Measurements from ENCODE around the gene INKA2. TPM values are rescaled to one million over a fixed set of nuclear protein-coding genes. Genes with fewer than 3 reads are reported as not detected.

Gene INKA2
- 10 to 100 TPM in 11 of 12 donors, not detected in 1; 11.3 to 79.0 (median 43.3) TPM for polyA plus RNA-seq (ENCODE audit: insufficient read length in 12 of 12)
- long read RNA-seq, donor 1, full-length matches to known transcripts: 6 of 6 reads
- long read RNA-seq, donor 1, partial matches to known transcripts: 0 of 6 reads
- long read RNA-seq, donor 1, other reads (novel, unspliced or antisense): 0 of 6 reads
- long read RNA-seq, donor 2, full-length matches to known transcripts: 28 of 28 reads
- long read RNA-seq, donor 2, partial matches to known transcripts: 0 of 28 reads
- long read RNA-seq, donor 2, other reads (novel, unspliced or antisense): 0 of 28 reads
- long read RNA-seq, donor 3, full-length matches to known transcripts: 16 of 16 reads
- long read RNA-seq, donor 3, partial matches to known transcripts: 0 of 16 reads
- long read RNA-seq, donor 3, other reads (novel, unspliced or antisense): 0 of 16 reads
- long read RNA-seq, donor 4, full-length matches to known transcripts: 5 of 68 reads
- long read RNA-seq, donor 4, partial matches to known transcripts: 51 of 68 reads
- long read RNA-seq, donor 4, other reads (novel, unspliced or antisense): 12 of 68 reads
- long read RNA-seq, donor 5, full-length matches to known transcripts: 33 of 33 reads
- long read RNA-seq, donor 5, partial matches to known transcripts: 0 of 33 reads
- long read RNA-seq, donor 5, other reads (novel, unspliced or antisense): 0 of 33 reads
- long read RNA-seq, donor 6, full-length matches to known transcripts: 9 of 9 reads
- long read RNA-seq, donor 6, partial matches to known transcripts: 0 of 9 reads
- long read RNA-seq, donor 6, other reads (novel, unspliced or antisense): 0 of 9 reads
- long read RNA-seq, donor 7, full-length matches to known transcripts: 14 of 14 reads
- long read RNA-seq, donor 7, partial matches to known transcripts: 0 of 14 reads
- long read RNA-seq, donor 7, other reads (novel, unspliced or antisense): 0 of 14 reads
- long read RNA-seq, donor 8, full-length matches to known transcripts: 43 of 147 reads
- long read RNA-seq, donor 8, partial matches to known transcripts: 70 of 147 reads
- long read RNA-seq, donor 8, other reads (novel, unspliced or antisense): 34 of 147 reads
- long read RNA-seq, donor 9, full-length matches to known transcripts: 10 of 10 reads
- long read RNA-seq, donor 9, partial matches to known transcripts: 0 of 10 reads
- long read RNA-seq, donor 9, other reads (novel, unspliced or antisense): 0 of 10 reads
- long read RNA-seq, donor 10, full-length matches to known transcripts: 33 of 33 reads
- long read RNA-seq, donor 10, partial matches to known transcripts: 0 of 33 reads
- long read RNA-seq, donor 10, other reads (novel, unspliced or antisense): 0 of 33 reads
- long read RNA-seq, donor 11, full-length matches to known transcripts: 9 of 99 reads
- long read RNA-seq, donor 11, partial matches to known transcripts: 62 of 99 reads
- long read RNA-seq, donor 11, other reads (novel, unspliced or antisense): 28 of 99 reads

DNA sequence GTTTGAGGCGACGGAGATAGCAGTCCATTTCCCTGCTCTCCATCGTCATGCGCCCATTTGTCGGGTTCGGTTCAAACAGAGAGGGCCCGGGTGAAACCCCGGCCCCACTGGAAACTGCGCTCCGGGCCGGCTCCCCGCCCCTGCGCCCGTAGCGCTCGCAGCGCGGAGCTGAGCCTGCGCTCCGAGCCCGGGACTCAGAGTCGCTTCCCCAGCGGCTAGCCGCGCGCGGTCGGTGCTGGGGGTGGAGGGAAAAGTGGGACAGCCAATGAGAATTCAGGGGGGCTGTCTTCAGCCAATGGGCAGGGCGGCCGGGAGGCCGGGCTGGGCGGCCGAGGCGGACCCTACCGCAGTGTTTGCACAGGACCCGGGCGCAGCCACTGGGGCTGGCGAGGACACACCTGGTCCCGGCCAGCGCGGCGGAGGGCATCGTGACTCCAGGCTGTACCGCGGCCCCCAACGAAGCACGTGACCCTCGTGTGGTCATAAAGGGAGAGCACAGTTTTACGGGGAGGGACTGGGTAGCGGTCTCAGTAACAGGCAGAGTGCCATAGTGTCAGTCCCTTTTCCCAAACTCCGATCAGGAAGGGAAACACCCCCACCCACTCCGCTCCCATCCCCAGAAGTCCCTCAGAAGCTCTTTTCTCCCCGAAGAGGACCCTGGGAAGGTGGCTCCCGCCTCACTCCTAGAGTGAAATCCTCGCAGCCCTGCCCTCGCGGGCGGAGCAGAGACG lies at the start of gene INKA2:
INKA2 (minus strand) TSS at position 202 of the 731 bp plus-strand sequence; CDS start at position 49, 153 bp downstream.
- peak; percentile 83 for DNase-seq

DNA sequence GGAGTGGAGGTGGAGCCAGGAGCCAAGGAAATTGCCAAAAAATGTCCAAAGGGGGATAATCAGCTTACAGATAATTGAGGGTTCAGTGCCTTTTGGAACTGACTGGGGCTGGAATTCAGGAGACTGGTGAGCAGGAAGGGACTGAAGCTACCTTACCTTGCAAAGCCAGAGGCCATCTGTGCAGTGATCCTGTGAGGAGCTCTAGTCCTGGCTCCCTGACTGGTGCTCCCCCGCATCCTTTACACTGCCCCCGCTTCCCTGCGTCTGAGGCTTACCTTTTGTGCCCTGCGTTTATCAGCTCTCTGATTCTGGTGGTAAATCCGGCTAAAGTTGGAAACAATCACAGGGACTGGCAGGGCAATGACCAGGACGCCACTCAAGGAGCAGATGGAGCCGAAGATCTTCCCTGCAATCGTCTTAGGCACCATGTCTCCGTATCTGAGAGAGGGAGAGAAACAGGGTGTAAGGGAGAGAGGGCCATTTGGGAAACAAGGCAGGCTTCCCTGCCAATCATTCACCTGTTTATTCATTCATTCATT lies 47.5 kb upstream of the INKA2 start:
- no peak for DNase-seq

DNA sequence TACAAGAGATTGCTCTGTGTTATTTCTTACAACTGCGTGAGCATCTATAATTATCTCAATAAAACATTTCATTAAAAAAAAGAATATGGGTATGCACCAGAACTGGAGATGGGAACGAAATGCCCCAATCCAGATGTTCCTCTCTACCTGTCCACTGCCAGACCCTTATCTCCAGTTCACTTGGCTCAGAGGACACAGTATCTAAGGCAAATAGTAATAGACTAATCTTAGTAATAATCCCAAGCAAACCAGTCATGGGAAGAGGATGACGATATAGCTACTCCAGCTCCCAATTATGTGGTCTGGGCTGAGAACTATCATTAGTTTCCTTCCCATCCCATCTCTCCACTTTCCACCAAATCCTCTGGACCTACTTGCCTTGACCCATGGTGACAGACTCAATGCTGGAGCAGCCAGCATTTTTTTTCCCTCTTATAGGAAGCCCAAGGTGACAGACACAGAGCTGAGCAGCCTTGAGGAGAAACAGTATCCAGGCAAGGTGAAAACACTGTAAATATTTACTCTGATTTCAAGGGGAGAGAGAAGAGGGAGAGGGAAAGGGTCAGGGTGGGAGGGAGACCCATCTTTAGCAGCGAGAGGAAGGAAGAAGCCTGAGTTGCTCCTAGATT lies 45.2 kb upstream of the INKA2 start:
- DNase-seq: no peak

DNA sequence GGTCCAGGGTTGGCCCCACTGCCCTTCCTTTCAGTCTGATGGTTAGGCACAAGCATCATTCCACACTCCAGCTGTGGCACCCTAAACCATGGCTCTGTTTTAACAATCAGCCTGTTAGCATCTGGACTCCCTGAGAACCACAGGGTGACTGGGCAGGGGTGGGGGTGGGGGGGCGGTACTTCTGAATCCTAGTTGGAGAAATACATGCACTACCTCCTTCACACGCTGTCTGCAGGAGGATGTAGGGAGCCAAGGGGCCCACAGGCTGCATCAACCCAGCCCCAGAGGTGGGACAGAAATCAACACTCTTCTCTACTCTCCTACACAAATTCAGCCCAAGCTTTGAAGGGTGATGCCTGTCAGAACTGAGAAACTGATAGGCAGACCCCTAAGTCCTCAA lies 40.4 kb upstream of the INKA2 start:
- no peak for DNase-seq

DNA sequence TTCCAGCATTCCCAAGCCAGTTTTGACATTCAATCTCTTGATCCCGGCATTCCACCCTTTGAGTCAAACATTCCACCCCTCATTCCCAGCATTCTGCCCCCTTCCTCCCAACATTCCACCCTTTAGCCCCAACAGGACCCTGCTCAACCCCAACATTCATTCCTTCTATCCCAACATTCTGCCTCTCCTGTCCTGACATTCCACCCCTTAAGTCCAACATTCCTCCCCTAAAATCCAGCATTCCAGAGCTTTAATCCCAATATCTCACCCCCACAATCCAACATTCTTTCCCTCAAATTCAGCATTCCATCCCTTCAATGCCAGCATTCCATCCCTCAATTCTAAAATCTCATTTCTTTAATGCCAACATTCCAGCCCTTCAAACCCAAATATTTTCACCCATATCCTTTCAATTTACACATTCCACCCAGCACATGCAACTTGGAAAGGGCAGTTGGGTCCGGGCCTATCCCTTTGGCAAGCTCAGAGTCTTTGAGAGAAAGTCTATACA lies 39.4 kb upstream of the INKA2 start:
- no peak for DNase-seq

DNA sequence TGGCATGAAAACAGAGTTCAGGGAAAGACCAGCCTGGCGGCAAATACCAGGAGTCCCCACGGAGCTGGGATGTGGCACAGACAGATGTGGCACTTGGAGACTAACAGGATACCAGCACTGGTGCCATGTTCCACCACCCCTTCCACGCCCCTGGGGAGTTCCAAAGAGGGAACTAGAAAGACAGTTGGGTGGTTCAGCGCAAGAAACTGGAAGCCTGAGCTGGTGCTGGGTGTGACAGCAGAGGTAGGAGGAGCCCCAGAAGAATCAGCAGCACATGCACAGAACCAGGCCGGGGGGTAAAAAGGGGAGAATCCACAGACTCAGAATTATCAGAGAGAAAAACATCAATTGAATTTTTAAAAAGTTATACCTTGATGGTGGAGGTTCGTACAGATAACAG lies 38.9 kb upstream of the INKA2 start:
- DNase-seq: no peak

DNA sequence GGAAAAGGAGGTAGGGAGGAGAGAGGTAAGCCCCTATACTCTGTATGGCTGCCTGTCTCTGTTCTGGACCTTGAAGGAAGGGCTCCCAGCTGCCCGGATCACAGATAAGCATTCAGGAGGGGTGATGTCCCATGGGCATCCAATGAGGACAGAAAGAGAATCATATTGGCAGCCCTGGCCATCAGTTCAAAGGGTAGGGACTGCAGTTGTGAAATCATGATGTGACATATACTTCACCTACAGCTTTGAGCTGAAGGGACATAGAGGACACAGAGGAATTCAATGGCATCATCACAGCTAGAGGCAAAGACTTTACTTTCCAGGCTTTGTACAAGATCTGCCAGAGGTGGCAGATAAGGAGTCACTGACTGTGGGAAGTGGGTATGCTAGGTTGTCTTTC lies 38.1 kb upstream of the INKA2 start:
- no peak for DNase-seq

DNA sequence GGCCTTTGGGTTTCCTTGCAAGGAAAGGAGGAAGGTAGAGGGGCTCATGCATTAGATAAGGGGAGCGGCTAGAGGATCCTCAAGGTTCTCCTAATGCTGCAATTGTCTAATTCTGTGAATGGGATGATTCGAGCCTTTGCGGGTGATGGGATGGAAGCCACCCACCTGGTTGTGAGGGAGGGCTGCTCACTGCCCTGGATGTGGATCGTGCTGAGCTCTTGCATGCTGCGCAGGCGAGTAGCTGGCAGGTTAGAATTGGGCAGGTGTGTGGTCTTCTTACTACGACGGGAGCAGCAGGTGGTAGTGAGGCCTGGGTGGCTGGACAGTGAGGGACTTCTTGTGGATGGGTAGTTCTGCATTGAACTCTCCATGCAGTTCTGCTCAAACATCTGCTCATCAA lies 37.7 kb upstream of the INKA2 start:
- DNase-seq: no peak

DNA sequence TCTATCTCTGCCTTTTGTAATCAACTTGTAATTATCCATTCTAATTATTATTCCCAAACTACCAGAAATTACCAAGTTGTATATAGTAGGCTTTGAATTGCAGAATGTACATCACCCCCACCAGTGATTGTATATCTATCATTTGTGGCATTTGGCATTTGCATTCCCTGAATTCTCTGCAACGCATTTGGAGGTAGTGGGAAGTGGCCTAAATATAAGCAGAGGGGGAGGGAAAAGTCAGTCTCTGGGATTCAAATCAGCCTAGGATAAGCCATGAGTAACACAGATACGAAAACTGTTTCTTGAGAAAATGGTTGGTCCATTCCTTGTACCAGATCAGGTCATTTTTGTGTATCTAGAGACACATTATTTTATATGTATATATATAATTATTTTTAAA lies 37.2 kb upstream of the INKA2 start:
- no peak for DNase-seq

DNA sequence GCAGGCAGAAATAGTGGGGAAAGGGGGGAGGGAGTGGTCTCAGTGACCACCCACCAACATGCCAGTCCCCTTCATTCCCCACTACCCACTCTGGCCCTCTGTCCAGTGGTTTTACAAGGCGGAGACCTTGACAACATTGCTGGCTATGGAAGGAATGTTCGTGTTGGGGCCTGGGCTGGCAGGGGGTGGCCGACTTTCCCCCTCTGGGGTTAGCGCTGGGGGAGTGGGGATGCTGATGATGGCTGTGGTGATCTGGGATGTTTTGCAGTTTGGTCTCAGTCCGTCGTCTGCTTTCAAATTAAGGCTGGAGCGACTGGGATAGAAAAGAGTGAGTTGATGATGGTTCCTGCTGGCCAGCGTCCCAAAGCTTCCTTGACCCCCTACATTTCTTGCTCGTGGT lies 36.8 kb upstream of the INKA2 start:
- DNase-seq: no peak

DNA sequence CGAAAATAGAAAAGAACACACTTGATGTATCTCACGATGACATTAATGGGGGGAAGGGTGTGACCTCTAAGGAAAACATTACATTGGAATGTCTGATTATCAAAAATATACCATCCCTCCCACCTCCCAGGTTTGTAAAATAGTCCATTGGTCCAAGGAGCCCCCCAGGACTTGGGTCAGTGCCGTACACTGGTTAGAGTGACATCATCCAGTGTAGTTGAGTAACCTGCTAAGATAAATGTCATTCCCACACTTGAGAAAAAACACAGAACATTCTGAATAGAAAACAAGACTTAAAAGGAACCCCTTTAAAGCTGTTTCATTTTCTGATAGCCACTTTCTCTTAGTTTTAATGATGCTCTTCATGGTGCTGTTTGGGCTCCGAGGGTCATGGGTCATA lies 31.7 kb upstream of the INKA2 start:
- no peak for DNase-seq

DNA sequence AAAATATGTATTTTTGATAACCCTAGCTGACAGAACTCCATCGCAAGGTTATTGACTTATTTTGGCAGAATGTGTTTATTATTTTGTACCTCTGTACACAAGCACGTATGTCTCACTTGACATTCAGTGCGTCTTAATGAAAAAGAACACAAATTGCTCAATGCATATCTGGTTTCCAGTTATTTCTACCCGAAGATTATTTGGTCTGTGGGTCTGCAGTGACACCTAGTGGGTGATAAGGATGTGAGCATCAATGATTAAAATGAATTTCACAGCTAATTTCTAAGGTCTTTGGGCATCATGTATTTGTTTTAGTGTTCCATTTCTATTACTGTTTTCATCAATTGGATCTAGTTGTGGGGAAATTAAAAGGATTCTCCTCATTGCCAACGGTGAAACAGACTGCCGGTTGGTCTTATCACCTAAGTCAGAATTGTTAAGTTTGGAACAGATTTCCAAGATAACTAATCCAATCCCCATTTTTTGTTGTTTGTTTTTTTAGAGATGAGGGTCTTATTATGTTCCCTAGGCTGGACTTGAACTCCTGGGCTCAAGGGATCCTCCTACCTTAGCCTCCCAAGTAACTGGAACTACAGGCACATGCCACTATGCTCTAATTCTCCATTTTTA lies 30.4 kb upstream of the INKA2 start:
- DNase-seq: peak; percentile 55

DNA sequence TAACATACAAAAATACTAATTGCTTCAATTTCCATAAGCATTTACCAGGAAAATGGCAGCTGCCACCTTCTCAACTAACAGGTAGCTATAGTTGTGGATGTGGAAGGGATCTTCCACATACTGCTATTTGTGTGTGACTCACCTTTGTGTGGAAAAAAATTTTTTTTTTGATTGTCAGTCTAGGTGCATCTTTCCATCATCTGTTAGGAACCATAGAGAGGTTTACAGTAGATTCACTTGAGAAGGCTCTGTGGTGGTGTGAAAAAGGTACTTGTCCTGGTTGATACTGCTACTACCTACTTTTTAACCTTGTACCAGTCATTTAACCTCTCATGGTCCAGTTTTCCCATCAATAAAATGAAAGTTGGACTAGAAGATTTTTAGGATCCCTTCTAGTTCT lies 29.4 kb upstream of the INKA2 start:
- DNase-seq: no peak

DNA sequence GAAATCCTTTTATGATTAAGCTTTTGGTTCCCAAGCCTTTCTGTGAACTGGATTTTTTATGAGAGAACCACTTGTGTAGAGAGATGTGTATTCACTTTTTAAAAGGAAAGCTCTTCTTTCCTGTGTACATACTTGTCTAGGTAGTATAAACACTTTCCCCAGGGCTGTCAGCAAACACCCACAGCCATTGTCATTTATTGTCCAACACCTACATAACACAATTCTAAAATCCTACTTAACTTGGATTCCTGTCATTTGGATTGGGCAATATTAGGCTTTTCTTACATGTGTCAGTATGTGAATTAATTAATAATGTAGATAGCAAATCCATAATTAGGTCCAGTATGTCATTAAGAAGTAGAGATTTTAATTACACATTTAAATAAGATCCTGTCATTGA lies 28.8 kb upstream of the INKA2 start:
- no peak for DNase-seq

DNA sequence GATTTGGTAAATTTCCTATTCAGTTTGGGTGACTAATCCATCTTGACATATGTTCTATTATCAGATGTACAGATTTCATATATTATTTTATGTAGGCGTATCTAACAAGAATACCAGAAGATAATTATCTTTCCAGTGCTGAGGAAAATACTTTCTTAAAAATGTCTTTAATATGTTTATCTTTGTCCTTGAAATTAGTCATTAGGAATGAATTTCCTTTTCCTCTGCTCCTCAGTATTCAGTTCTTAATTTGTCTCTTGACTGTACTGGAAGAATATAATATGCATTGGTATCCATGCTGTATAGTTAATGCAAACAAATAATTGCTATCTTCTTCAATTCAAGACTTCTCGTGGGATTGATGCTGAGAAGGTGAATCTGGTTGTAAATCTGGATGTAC lies 23.1 kb upstream of the INKA2 start:
- no peak for DNase-seq

DNA sequence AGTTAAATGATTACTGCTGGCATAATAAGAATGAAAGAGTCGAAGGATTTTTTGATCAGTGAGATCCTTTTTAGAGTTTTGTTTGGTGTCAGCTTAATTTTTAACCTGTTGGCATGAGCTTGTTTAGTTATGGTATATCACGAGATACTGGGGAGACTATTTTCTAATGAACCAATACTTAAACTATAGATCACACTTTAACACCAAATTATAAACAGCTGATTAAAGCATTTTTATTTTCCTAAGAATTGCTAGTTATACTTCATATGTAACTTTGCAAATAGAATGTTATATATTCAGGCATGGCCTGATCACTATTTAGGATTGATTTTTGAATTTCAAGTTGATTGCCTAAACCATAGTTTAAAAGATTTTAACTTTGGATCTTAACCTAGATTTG lies 22.5 kb upstream of the INKA2 start:
- no peak for DNase-seq

DNA sequence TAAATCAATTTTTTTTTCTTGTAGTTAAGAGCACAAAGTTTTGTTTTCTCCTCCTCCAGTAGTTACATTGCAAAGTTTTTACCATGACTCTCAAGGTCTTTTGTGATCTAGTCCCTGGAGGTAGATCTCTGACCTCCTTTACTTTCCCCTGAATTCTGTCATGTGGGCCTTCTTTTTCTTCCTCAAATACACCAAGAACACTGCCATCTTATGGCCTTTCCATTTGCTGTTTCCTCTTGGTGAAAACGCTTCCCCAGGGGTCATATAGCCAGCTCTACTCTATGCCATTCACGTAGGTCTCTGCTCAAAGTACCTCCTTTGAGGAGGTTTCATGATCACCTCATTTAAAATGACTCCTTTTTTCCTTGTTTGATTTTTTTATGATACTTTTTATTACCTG lies 19.2 kb upstream of the INKA2 start:
- no peak for DNase-seq

DNA sequence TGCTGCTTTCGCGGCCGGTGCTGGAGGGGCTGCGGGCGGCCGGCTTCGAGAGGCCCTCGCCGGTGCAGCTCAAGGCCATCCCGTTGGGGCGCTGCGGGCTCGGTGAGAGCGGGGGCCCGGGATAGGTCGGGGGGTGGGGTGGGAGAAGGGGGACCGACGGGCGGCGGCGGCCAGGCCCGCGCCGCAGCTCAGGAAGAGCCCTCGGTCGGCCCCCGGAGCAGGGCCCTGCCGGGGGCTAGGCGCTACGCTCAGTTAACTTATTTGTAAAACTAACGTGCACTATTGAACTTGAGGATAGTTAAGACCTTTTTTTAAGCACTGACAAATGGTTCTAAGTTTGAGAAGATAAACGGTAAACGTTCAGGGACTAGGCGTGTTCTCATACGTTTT lies 16.9 kb upstream of the INKA2 start:
- no peak for DNase-seq

DNA sequence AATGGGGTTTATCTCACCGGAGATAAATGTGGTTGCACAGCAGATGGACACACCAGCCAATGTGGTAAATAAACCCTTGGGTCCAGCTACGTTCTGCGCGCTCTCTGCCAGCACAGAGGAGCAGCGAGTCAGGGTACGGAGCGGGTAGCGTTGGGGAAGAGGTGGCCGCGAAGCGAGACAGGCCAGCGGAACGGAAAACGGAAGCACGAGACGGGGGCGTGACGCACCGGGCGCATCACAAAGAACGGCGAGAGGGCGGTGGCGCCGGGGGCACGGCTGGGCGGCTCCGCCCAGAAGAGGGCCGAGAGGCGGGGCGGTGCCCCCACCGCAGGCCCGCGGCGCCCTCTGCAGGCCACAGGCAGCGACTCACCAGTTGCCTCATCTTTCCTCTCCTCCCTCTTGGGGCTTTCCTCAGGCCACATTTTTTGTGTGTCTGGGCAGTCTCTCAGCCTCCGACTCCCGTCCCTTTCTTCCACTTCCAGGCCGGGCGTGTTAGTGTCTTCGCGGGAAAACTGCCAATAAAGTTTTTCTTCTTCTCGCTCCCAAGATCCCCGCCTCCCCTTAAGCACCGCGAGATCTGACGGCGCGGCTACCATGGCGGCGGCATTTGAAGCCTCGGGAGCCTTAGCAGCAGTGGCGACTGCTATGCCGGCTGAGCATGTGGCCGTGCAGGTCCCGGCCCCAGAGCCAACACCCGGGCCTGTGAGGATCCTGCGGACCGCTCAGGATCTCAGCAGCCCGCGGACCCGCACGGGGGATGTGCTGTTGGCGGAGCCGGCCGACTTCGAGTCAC lies 16.3 kb upstream of the INKA2 start, which contains the start of gene DDX20:
DDX20 (plus strand) TSS at position 571 of the 793 bp plus-strand sequence; CDS start at position 595, 24 bp downstream.
- DNase-seq: peak; percentile 97

Measured in muscle of arm (tissue), 14 donors.